ENCODE data around the gene PRSS16. TPM values are rescaled to one million over a fixed set of nuclear protein-coding genes. Genes with fewer than 3 reads are reported as not detected.

PRSS16 gene
- total RNA-seq, 6 donors from 2014 or later: 11.9 to 21.0 (median 14.6) TPM

DNA sequence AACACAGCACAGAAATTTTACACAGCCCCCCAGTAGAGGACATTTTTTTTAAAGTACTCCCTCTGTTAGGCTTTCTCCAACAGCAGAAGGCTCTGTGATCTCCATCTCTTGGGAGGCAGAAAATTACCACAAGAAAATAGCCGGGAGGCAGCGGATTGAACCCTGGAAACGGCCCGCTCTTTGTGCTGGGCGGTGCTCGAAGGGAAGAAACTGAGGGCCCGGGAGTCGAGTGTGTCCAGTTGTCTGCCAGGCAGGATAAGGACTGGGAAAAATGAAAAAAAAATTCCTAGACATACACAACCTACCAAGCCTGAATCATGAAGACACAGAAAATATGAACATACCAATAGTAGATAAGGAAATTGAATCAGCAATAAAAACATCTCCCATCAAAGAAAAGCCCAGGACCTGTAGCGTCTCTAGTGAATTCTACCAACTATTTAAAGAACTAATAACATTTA, 33.1 kb downstream of the PRSS16 start:
- Histone ChIP-seq H3K27me3 (peaks cover 0 to 38% (median 8%) of the 10 kb centered on the region in 4 donors), H3K4me1 (no peaks in the 10 kb centered on the region), H3K36me3 (no peaks in the 10 kb centered on the region), H3K9me3 (peaks cover 0 to 19% (median 10%) of the 10 kb centered on the region in 4 donors), H3K27ac (no peak overlapping the region), H3K4me3 (no peak overlapping the region)
- 7 to 13% methylated on average over 9 of the region's 9 CpGs for WGBS, 2 donors
- no peak for DNase-seq
- ATAC-seq (ENCODE audit: low FRiP score in 2 of 2): no peak
- TF ChIP-seq POLR2A (IDR thresholded peaks at IDR 0.05): no peak
- TF ChIP-seq POLR2AphosphoS5 (IDR thresholded peaks at IDR 0.05): no peak
- TF ChIP-seq EP300 (IDR thresholded peaks at IDR 0.05): no peak
- TF ChIP-seq, protein P1, sequence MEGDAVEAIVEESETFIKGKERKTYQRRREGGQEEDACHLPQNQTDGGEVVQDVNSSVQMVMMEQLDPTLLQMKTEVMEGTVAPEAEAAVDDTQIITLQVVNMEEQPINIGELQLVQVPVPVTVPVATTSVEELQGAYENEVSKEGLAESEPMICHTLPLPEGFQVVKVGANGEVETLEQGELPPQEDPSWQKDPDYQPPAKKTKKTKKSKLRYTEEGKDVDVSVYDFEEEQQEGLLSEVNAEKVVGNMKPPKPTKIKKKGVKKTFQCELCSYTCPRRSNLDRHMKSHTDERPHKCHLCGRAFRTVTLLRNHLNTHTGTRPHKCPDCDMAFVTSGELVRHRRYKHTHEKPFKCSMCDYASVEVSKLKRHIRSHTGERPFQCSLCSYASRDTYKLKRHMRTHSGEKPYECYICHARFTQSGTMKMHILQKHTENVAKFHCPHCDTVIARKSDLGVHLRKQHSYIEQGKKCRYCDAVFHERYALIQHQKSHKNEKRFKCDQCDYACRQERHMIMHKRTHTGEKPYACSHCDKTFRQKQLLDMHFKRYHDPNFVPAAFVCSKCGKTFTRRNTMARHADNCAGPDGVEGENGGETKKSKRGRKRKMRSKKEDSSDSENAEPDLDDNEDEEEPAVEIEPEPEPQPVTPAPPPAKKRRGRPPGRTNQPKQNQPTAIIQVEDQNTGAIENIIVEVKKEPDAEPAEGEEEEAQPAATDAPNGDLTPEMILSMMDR (IDR thresholded peaks at IDR 0.05): no peak

DNA sequence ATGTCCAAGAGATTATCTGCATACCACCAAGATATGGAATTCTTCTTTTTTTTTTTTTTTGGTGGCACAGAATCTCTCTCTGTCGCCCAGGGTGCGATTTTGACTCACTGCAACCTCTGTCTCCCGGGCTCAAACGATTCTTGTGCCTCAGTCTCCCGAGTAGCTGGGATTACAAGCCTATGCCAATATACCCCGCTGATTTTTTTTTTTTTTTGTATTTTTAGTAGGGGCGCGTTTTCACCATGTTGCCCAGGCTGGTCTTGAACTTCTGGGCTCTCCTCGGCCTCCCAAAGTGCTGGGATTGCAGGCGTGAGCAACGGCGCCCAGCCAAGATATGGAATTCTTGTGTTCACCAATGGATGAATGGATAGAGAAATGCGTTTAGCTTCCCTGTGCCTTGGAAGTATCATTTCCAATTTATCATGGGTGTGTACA, 33.6 kb downstream of the PRSS16 start:
- no peak overlapping the region for H3K27ac ChIP-seq
- peaks cover 0 to 19% (median 10%) of the 10 kb centered on the region in 4 donors for H3K9me3 ChIP-seq
- no peak for ATAC-seq (ENCODE audit: low FRiP score in 2 of 2)
- H3K27me3 ChIP-seq: peaks cover 0 to 39% (median 8%) of the 10 kb centered on the region in 4 donors
- H3K4me1 ChIP-seq: no peaks in the 10 kb centered on the region
- TF ChIP-seq, protein P1 (IDR thresholded peaks at IDR 0.05): no peak
- TF ChIP-seq EP300 (IDR thresholded peaks at IDR 0.05): no peak
- no peak for TF ChIP-seq POLR2AphosphoS5 (IDR thresholded peaks at IDR 0.05)
- no peak for TF ChIP-seq POLR2A (IDR thresholded peaks at IDR 0.05)
- H3K4me3 ChIP-seq: no peak overlapping the region
- DNase-seq: no peak
- no peaks in the 10 kb centered on the region for H3K36me3 ChIP-seq
- 10 to 17% methylated on average over 13 of the region's 13 CpGs for WGBS, 2 donors

DNA sequence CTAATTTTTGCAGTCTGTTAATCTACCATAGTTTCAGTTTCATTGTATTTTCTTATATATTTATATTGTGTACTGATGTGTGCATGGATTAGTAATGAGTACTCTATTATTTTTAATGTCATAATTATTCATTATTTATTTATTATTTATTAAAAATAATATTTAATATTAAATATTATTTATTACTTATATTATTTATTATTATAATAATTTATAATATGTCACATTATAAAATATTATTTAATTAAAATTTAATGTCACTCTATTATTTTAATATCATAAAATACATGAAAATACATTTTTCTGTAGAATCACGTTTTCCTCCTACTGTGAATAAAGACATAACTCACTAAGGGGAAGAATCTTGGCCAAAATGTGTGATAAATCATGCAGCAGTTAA, 34.1 kb downstream of the PRSS16 start:
- Histone ChIP-seq H3K27ac (no peak overlapping the region), H3K27me3 (peaks cover 0 to 44% (median 8%) of the 10 kb centered on the region in 4 donors), H3K9me3 (peaks cover 0 to 19% (median 12%) of the 10 kb centered on the region in 4 donors), H3K4me1 (no peaks in the 10 kb centered on the region), H3K36me3 (no peaks in the 10 kb centered on the region), H3K4me3 (no peak overlapping the region)
- ATAC-seq (ENCODE audit: low FRiP score in 2 of 2): no peak
- DNase-seq: no peak
- WGBS, 2 donors: 42 to 46% methylated on average over 1 of the region's 1 CpG
- TF ChIP-seq, protein P1 (IDR thresholded peaks at IDR 0.05): no peak
- no peak for TF ChIP-seq POLR2A (IDR thresholded peaks at IDR 0.05)
- TF ChIP-seq POLR2AphosphoS5 (IDR thresholded peaks at IDR 0.05): no peak
- TF ChIP-seq EP300 (IDR thresholded peaks at IDR 0.05): no peak

DNA sequence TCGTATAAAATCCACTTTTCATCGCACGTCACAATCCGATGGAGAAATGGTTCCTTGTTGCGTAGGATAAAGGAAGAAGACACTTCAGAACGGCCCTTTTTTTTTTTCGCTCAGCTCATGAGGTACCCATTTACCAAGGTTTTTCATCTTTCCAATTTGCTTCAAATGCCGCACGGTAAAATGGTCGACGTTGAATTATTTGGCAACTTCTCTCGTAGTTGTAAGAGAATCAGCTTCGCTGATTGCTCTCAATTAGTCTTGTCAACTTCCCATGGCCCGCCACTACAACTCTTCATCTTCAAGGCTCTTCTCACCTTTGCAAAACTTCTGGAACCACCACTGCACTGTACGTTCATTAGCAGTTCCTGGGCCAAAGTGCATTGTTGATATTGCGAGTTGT, 35.8 kb downstream of the PRSS16 start:
- WGBS, 2 donors: 19 to 29% methylated on average over 16 of the region's 16 CpGs
- TF ChIP-seq POLR2AphosphoS5 (IDR thresholded peaks at IDR 0.05): no peak
- TF ChIP-seq EP300 (IDR thresholded peaks at IDR 0.05): no peak
- TF ChIP-seq POLR2A (IDR thresholded peaks at IDR 0.05): no peak
- TF ChIP-seq, protein P1 (IDR thresholded peaks at IDR 0.05): no peak
- ATAC-seq (ENCODE audit: low FRiP score in 2 of 2) (no peak), DNase-seq (no peak)
- Histone ChIP-seq H3K27ac (no peak overlapping the region), H3K4me3 (no peak overlapping the region), H3K27me3 (peaks cover 0 to 57% (median 8%) of the 10 kb centered on the region in 4 donors), H3K9me3 (peaks cover 0 to 19% (median 13%) of the 10 kb centered on the region in 4 donors), H3K36me3 (no peaks in the 10 kb centered on the region), H3K4me1 (no peaks in the 10 kb centered on the region)

DNA sequence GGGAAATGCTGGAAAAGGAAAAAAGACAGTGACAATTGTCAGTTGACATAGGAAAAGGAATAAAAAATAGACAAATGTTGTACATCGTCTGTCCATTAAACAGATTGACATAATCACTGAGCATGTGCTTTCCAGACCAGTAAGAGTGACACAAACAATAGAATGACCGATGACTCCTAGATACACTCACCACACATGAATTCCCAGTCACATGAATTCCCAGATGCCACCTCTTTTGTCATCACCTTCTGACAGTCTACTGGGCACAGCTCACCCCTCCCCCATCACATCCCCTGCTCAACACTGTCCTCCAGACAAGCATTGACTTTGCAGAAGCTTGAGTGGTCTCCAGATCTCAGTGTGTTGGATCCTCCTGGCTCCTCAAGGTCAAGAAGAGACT, 38.6 kb downstream of the PRSS16 start:
- Histone ChIP-seq H3K27me3 (peaks cover 0 to 56% (median 5%) of the 10 kb centered on the region in 4 donors), H3K4me3 (no peak overlapping the region), H3K27ac (no peak overlapping the region), H3K36me3 (no peaks in the 10 kb centered on the region), H3K4me1 (peaks cover 0 to 2% (median 0%) of the 10 kb centered on the region in 4 donors), H3K9me3 (peaks cover 0 to 22% (median 18%) of the 10 kb centered on the region in 4 donors)
- 81 to 82% methylated on average over 2 of the region's 2 CpGs for WGBS, 2 donors
- ATAC-seq (ENCODE audit: low FRiP score in 2 of 2) (no peak), DNase-seq (no peak)
- TF ChIP-seq POLR2AphosphoS5 (IDR thresholded peaks at IDR 0.05) (no peak), EP300 (IDR thresholded peaks at IDR 0.05) (no peak), POLR2A (IDR thresholded peaks at IDR 0.05) (no peak)
- TF ChIP-seq, protein P1 (IDR thresholded peaks at IDR 0.05): no peak
